ENCODE data around the gene ARID1B. TPM values are rescaled to one million over a fixed set of nuclear protein-coding genes. Genes with fewer than 3 reads are reported as not detected.
A peak's percentile ranks its signal among the peaks of the same experiment; 100 is the strongest.

ARID1B gene
- total and polyA plus RNA-seq, 10 of the 15 experiments (the other 5 are each of a cell fraction or from before 2014, with no cell fraction given), result 24.7 to 133 (median 54.6) TPM

GRCh38 chr6:156787569-156788492, 10.7 kb downstream of the ARID1B start (continued):
- TF ChIP-seq TAF1 (IDR thresholded peaks at IDR 0.05; ENCODE audit: borderline replicate concordance, low read depth, low read length) (no peak), NR2C1 (IDR thresholded peaks at IDR 0.05) (no peak), POLR2AphosphoS5 (IDR thresholded peaks at IDR 0.05; ENCODE audit: low read length) (peak; percentile 40; the same call in 1 of the 2 replicates), WRNIP1 (IDR thresholded peaks at IDR 0.05; ENCODE audit: borderline replicate concordance, low read depth, low read length) (0 out of 2 replicates have a peak, but pooled peaks have one; percentile 47), ZNF592 (IDR thresholded peaks at IDR 0.05) (no peak), SMC3 (IDR thresholded peaks at IDR 0.05; ENCODE audit: borderline replicate concordance, low read length) (no peak), RCOR1 (conservative IDR thresholded peaks at IDR 0.05; ENCODE audit: low read depth, low read length) (no peak), TCF3 (IDR thresholded peaks at IDR 0.05; ENCODE audit: borderline replicate concordance, insufficient read depth, low read depth, low read length) (0 out of 2 replicates have a peak, but pooled peaks have one; percentile 27), POLR2A (IDR thresholded peaks at IDR 0.05; ENCODE audit: low read depth, low read length) (peak; percentile 39; the same call in 1 of the 2 replicates), ASH2L (IDR thresholded peaks at IDR 0.05; ENCODE audit: borderline replicate concordance, low read depth) (no peak), MEF2B (IDR thresholded peaks at IDR 0.05; ENCODE audit: partially characterized antibody, poor library complexity, severe bottlenecking) (no peak), SMARCA5 (IDR thresholded peaks at IDR 0.05) (no peak), HDAC6 (IDR thresholded peaks at IDR 0.05; ENCODE audit: unreplicated experiment) (no peak), CHD4 (IDR thresholded peaks at IDR 0.05) (no peak), POLR2AphosphoS2 (IDR thresholded peaks at IDR 0.05; ENCODE audit: low read depth, low read length) (no peak), ATF7 (IDR thresholded peaks at IDR 0.05; ENCODE audit: low read depth) (no peak), EZH2 (IDR thresholded peaks at IDR 0.05; ENCODE audit: borderline replicate concordance, control insufficient read depth, low read depth, low read length) (no peak), ZSCAN29 (IDR thresholded peaks at IDR 0.05) (no peak), NRF1 (conservative IDR thresholded peaks at IDR 0.05; ENCODE audit: low read depth, low read length) (no peak), NR2F1 (conservative IDR thresholded peaks at IDR 0.05) (no peak), RUNX3 (IDR thresholded peaks at IDR 0.05; ENCODE audit: low read length) (peak; percentile 74), NR2C2 (IDR thresholded peaks at IDR 0.05; ENCODE audit: borderline replicate concordance, control insufficient read depth, insufficient read length, low read depth) (no peak)
- TF ChIP-seq, protein P1, sequence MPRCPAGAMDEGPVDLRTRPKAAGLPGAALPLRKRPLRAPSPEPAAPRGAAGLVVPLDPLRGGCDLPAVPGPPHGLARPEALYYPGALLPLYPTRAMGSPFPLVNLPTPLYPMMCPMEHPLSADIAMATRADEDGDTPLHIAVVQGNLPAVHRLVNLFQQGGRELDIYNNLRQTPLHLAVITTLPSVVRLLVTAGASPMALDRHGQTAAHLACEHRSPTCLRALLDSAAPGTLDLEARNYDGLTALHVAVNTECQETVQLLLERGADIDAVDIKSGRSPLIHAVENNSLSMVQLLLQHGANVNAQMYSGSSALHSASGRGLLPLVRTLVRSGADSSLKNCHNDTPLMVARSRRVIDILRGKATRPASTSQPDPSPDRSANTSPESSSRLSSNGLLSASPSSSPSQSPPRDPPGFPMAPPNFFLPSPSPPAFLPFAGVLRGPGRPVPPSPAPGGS (IDR thresholded peaks at IDR 0.05; ENCODE audit: borderline replicate concordance, insufficient read depth, low read depth, low read length, poor library complexity, severe bottlenecking), result peak; percentile 94

Measured in GM12878 (cell line).